Measurements from ENCODE around the gene CCSER2. TPM values are rescaled to one million over a fixed set of nuclear protein-coding genes. Genes with fewer than 3 reads are reported as not detected.

The CCSER2 gene
- polyA plus RNA-seq, 1 of the 3 experiments (the other 2 are of a cell fraction), result 8.5 TPM

GRCh38 chr10:84549368-84550165 lies 221.2 kb downstream of the CCSER2 start (continued):
- TF ChIP-seq IRF3 (IDR thresholded peaks at IDR 0.05; ENCODE audit: low read depth, low read length), result no peak
- TF ChIP-seq GATA2 (CRISPR knock-in tag; IDR thresholded peaks at IDR 0.05), result no peak
- TF ChIP-seq, protein P1, sequence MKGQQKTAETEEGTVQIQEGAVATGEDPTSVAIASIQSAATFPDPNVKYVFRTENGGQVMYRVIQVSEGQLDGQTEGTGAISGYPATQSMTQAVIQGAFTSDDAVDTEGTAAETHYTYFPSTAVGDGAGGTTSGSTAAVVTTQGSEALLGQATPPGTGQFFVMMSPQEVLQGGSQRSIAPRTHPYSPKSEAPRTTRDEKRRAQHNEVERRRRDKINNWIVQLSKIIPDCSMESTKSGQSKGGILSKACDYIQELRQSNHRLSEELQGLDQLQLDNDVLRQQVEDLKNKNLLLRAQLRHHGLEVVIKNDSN (IDR thresholded peaks at IDR 0.05; ENCODE audit: borderline replicate concordance, low read depth), result no peak
- TF ChIP-seq SIN3A (IDR thresholded peaks at IDR 0.05; ENCODE audit: borderline replicate concordance, low read depth, low read length), result no peak

- TF ChIP-seq SIN3A (IDR thresholded peaks at IDR 0.05; ENCODE audit: borderline replicate concordance, low read depth, low read length), result no peak
- no peak for TF ChIP-seq RFX5 (IDR thresholded peaks at IDR 0.05; ENCODE audit: low read length)
- no peak for TF ChIP-seq GABPA (IDR thresholded peaks at IDR 0.05; ENCODE audit: low read depth)
- TF ChIP-seq JUND (IDR thresholded peaks at IDR 0.05), result no peak
- no peak for TF ChIP-seq EP300 (IDR thresholded peaks at IDR 0.05; ENCODE audit: borderline replicate concordance in 1 of 2, low read depth in 1 of 2, low read length in 1 of 2)
- no peak for TF ChIP-seq TCF12 (IDR thresholded peaks at IDR 0.05)
- TF ChIP-seq TEAD4 (IDR thresholded peaks at IDR 0.05; ENCODE audit: borderline replicate concordance, insufficient read depth), result no peak
- no peak for TF ChIP-seq SMC3 (IDR thresholded peaks at IDR 0.05; ENCODE audit: low read depth, low read length)
- no peak for TF ChIP-seq NRF1 (IDR thresholded peaks at IDR 0.05; ENCODE audit: low read depth, low read length)
- no peak for TF ChIP-seq MAX (IDR thresholded peaks at IDR 0.05; ENCODE audit: low read depth)
- TF ChIP-seq RCOR1 (IDR thresholded peaks at IDR 0.05; ENCODE audit: low read length), result no peak
- TF ChIP-seq, protein P2, sequence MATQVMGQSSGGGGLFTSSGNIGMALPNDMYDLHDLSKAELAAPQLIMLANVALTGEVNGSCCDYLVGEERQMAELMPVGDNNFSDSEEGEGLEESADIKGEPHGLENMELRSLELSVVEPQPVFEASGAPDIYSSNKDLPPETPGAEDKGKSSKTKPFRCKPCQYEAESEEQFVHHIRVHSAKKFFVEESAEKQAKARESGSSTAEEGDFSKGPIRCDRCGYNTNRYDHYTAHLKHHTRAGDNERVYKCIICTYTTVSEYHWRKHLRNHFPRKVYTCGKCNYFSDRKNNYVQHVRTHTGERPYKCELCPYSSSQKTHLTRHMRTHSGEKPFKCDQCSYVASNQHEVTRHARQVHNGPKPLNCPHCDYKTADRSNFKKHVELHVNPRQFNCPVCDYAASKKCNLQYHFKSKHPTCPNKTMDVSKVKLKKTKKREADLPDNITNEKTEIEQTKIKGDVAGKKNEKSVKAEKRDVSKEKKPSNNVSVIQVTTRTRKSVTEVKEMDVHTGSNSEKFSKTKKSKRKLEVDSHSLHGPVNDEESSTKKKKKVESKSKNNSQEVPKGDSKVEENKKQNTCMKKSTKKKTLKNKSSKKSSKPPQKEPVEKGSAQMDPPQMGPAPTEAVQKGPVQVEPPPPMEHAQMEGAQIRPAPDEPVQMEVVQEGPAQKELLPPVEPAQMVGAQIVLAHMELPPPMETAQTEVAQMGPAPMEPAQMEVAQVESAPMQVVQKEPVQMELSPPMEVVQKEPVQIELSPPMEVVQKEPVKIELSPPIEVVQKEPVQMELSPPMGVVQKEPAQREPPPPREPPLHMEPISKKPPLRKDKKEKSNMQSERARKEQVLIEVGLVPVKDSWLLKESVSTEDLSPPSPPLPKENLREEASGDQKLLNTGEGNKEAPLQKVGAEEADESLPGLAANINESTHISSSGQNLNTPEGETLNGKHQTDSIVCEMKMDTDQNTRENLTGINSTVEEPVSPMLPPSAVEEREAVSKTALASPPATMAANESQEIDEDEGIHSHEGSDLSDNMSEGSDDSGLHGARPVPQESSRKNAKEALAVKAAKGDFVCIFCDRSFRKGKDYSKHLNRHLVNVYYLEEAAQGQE (IDR thresholded peaks at IDR 0.05; ENCODE audit: low read depth, low read length), result no peak
- TF ChIP-seq YY1 (IDR thresholded peaks at IDR 0.05; ENCODE audit: low read depth), result no peak
- no peak for TF ChIP-seq PBX3 (IDR thresholded peaks at IDR 0.05)
- no peak for TF ChIP-seq MXI1 (IDR thresholded peaks at IDR 0.05; ENCODE audit: low read depth, low read length)
- no peaks in the 10 kb centered on the region for H3K79me2 ChIP-seq (ENCODE audit: insufficient read depth)
- POLR2A ChIA-PET, result no interaction called here
Observed at GRCh38 chr10:84550756-84551436, 222.5 kb downstream of the CCSER2 start.

More at GRCh38 chr10:84550756-84551436, 222.5 kb downstream of the CCSER2 start:
- no peaks in the 10 kb centered on the region for H3K9me3 ChIP-seq
- 66% methylated on average over 5 of the region's 5 CpGs for WGBS (ENCODE audit: low lambda C conversion rate)
- CTCF ChIA-PET, result interaction anchor here (0.8 to 1.2 kb wide), 3 partner anchors 8 to 284 kb away, joined by 4 to 5 read pairs (median 4); no protein-coding TSS in a partner anchor
- no peak overlapping the region for H3K9ac ChIP-seq
- no peak overlapping the region for H3K4me3 ChIP-seq (ENCODE audit: low read depth in 2 of 2, low read length in 1 of 2)
- no peak overlapping the region for H2AFZ ChIP-seq (ENCODE audit: low read depth)
- H3K27ac ChIP-seq (ENCODE audit: low read depth in 2 of 2, low read length in 1 of 2), result no peak overlapping the region
- DNase-seq, result no peak
- H3K36me3 ChIP-seq (replicated peaks in 1 of 2; ENCODE audit: control insufficient read depth in 1 of 2, insufficient read depth in 2 of 2, low read length in 1 of 2), result no peaks in the 10 kb centered on the region
- no peaks in the 10 kb centered on the region for H4K20me1 ChIP-seq (ENCODE audit: insufficient read depth)
- H3F3A ChIP-seq (replicated peaks; ENCODE audit: insufficient read depth), result no peaks in the 10 kb centered on the region
- peaks cover 0 to 8% of the 10 kb centered on the region in 2 experiments; a peak in 1 of 4 replicates for H3K4me1 ChIP-seq (ENCODE audit: control insufficient read depth in 1 of 2, insufficient read depth in 2 of 2, low read depth in 1 of 2, low read length in 1 of 2)
- H3K9me2 ChIP-seq, result no peaks in the 10 kb centered on the region
- H3K27me3 ChIP-seq (ENCODE audit: insufficient read depth), result no peaks in the 10 kb centered on the region
- H3K4me2 ChIP-seq, result no peak overlapping the region

Measured in SK-N-SH (cell line).